Endothelial cell of umbilical vein (primary cell): ENCODE data around the gene SRRM3. TPM values are rescaled to one million over a fixed set of nuclear protein-coding genes. Genes with fewer than 3 reads are reported as not detected.

ENCODE experiments used
- BruUV-seq: library from RNA; stranded (reverse); fragments of 400-500 nt; replicated peaks from 2 replicates; lab custom pipeline; 2021; lab: Mats Ljungman, UMichigan
- CTCF ChIA-PET: fragments of 300-600, 350-600 bp; sonication (Branson Sonifier 250); formaldehyde crosslinking; loops from one replicate; lab custom pipeline; 2021; ENCODE audit warnings: antibody characterized with exemption, inconsistent platforms; lab: Charles Lee
- POLR2A ChIA-PET: fragments of 300-600, 350-600 bp; sonication (Branson Sonifier 250); formaldehyde crosslinking; loops from one replicate; lab custom pipeline; 2021; ENCODE audit warnings: antibody characterized with exemption, inconsistent platforms; lab: Charles Lee
- DNase-seq: peaks from one replicate; pipeline ENCODE4 v3.0.0-alpha.2; 2011; ENCODE audit warnings: low read depth, low spot score
- FAIRE-seq: peaks from 2 replicates; lab custom pipeline; 2011; peaks lifted over from hg19 to GRCh38; lab: Jason Lieb, UNC
- H2AFZ ChIP-seq: 2 replicates; pipeline ENCODE4 v1.6.0; 2012; ENCODE audit warnings: low read depth, low read length, control low read depth, inconsistent platforms
- H3K27ac ChIP-seq: 2 replicates; pipeline ENCODE4 v1.5.1; 2011; ENCODE audit warnings: low read depth, mild to moderate bottlenecking, control low read depth, low read length, moderate library complexity; ENCODE audit not compliant: insufficient read depth
- H3K27me3 ChIP-seq, 2 experiments: 2 replicates each; pipeline versions ENCODE4 v1.6.0 to v1.6.1; 2011; ENCODE audit warnings: low read length in 2 of 2, mixed read lengths in 1 of 2; ENCODE audit not compliant: control insufficient read depth in 2 of 2, insufficient read depth in 2 of 2
- H3K36me3 ChIP-seq, 2 experiments: 2 replicates in 1 of 2; 3 replicates in 1 of 2; pipeline ENCODE4 v1.5.1; 2011; ENCODE audit warnings: low read length in 2 of 2, mild to moderate bottlenecking in 1 of 2, moderate library complexity in 1 of 2; ENCODE audit not compliant: control insufficient read depth in 2 of 2, insufficient read depth in 2 of 2; ENCODE audit errors: extremely low read depth in 1 of 2
- H3K4me1 ChIP-seq: 3 replicates; pipeline ENCODE4 v1.5.1; 2011; ENCODE audit warnings: mild to moderate bottlenecking, low read length; ENCODE audit not compliant: control insufficient read depth, insufficient read depth; ENCODE audit errors: extremely low read depth
- H3K4me2 ChIP-seq: 2 replicates; pipeline ENCODE4 v1.6.1; 2011; ENCODE audit warnings: low read length, control low read depth, mixed read lengths; ENCODE audit not compliant: insufficient read depth
- H3K4me3 ChIP-seq, 3 experiments: fragments of 200-600 bp in 1 of 3; sonication (generic), shearing (Covaris generic) in 1 of 3; replicated peaks in 1 of 3; 2 replicates each; pipeline ENCODE4 v1.5.1; 2011 to 2016; ENCODE audit warnings: control low read depth in 3 of 3, low read length in 3 of 3, mild to moderate bottlenecking in 2 of 3, inconsistent platforms in 1 of 3, low read depth in 1 of 3, moderate library complexity in 1 of 3; ENCODE audit not compliant: insufficient read depth in 1 of 3
- H3K79me2 ChIP-seq: 2 replicates; pipeline ENCODE4 v1.6.0; 2012; ENCODE audit warnings: low read length, inconsistent platforms; ENCODE audit not compliant: control insufficient read depth, insufficient read depth
- H3K9ac ChIP-seq: replicated peaks from 2 replicates; pipeline ENCODE3; 2011; ENCODE audit warnings: low read length, control low read depth; ENCODE audit not compliant: insufficient read depth; ENCODE audit errors: extremely low read depth
- H3K9me1 ChIP-seq: replicated peaks from 3 replicates; pipeline ENCODE4 v1.6.0; 2011; ENCODE audit warnings: mild to moderate bottlenecking, low read length; ENCODE audit not compliant: control insufficient read depth, insufficient read depth; ENCODE audit errors: extremely low read depth
- H3K9me3 ChIP-seq: replicated peaks from 2 replicates; pipeline ENCODE4 v1.5.1; 2012; ENCODE audit warnings: low read length, inconsistent platforms; ENCODE audit not compliant: control insufficient read depth, insufficient read depth
- H4K20me1 ChIP-seq: replicated peaks from 2 replicates; pipeline ENCODE3; 2011; ENCODE audit warnings: mild to moderate bottlenecking, low read length; ENCODE audit not compliant: control insufficient read depth, insufficient read depth; ENCODE audit errors: extremely low read depth
- CTCF ChIP-seq, 2 donors: IDR thresholded peaks; 1 replicate in 1 of 2; 2 replicates in 1 of 2; pipeline ENCODE4 v1.5.1; 2011; ENCODE audit warnings: low read length in 2 of 2, mild to moderate bottlenecking in 2 of 2, moderate library complexity in 2 of 2, control low read depth in 1 of 2, inconsistent platforms in 1 of 2, low read depth in 1 of 2; ENCODE audit not compliant: insufficient read depth in 1 of 2; ENCODE audit errors: extremely low read depth in 1 of 2
- EZH2 ChIP-seq: IDR thresholded peaks from 2 replicates; pipeline ENCODE4 v1.6.1; 2012; ENCODE audit warnings: borderline replicate concordance, low read depth, mild to moderate bottlenecking, moderate library complexity, low read length, inconsistent platforms; ENCODE audit not compliant: severe bottlenecking
- FOS ChIP-seq: IDR thresholded peaks from 2 replicates; pipeline ENCODE4 v1.6.1; 2011; ENCODE audit warnings: mild to moderate bottlenecking, low read length, moderate library complexity, borderline replicate concordance; ENCODE audit not compliant: insufficient read depth
- GATA2 ChIP-seq: IDR thresholded peaks from 2 replicates; pipeline ENCODE4 v1.7.0; 2011; ENCODE audit warnings: low read depth, mild to moderate bottlenecking, moderate library complexity, mixed read lengths, low read length; ENCODE audit not compliant: insufficient read length, insufficient read depth
- JUN ChIP-seq: IDR thresholded peaks from 2 replicates; pipeline ENCODE4 v1.6.1; 2011; ENCODE audit warnings: borderline replicate concordance, low read depth; ENCODE audit not compliant: insufficient read length, insufficient read depth
- MAX ChIP-seq: IDR thresholded peaks from 2 replicates; pipeline ENCODE4 v1.6.1; 2011; ENCODE audit not compliant: insufficient read depth, insufficient read length
- MYC ChIP-seq: IDR thresholded peaks from one replicate; pipeline ENCODE4 v1.6.1; 2011; ENCODE audit warnings: mild to moderate bottlenecking, low read depth, low read length
- POLR2A ChIP-seq: IDR thresholded peaks from 2 replicates; pipeline ENCODE4 v1.6.1; 2012; ENCODE audit warnings: low read depth, mild to moderate bottlenecking, control low read depth, low read length
- POLR2AphosphoS5 ChIP-seq: IDR thresholded peaks from 2 replicates; pipeline ENCODE4 v1.6.1; 2012; ENCODE audit warnings: low read depth, mild to moderate bottlenecking, control low read depth, low read length, moderate library complexity; ENCODE audit not compliant: insufficient read depth
- dilution Hi-C: fragments of 300-500 bp; cut with MboI; formaldehyde crosslinking; loops from one replicate; pipeline ENCODE4 v1.15.0; 2019; ENCODE audit warnings: low sequenced_read_pairs; ENCODE audit not compliant: extremely low pct_ligation_motif_present
- intact Hi-C: fragments of 100-400 bp; cut with micrococcal nuclease; formaldehyde crosslinking; loops from one replicate; pipeline ENCODE4 v1.10.0; 2022
- polyA plus RNA-seq, 4 experiments: library from polyadenylated mRNA; depleted of rRNA in 3 of 4; stranded (reverse) in 3 of 4; unstranded in 1 of 4; fragments of >200 nt; gene quantifications; 2 replicates each; pipeline versions ENCODE4 v1.2.1 to v1.2.3, GENCODE V29; 2011 to 2012; ENCODE audit warnings: missing spikeins in 1 of 4
- total RNA-seq: library from RNA; stranded (reverse); gene quantifications from 2 replicates; pipeline ENCODE4 v1.2.3, GENCODE V29; 2021

Gene SRRM3
- total and polyA plus RNA-seq, 2 donors (not counting 3 experiments of a cell fraction or from before 2014, with no cell fraction given): 4.4 to 5.4 TPM

- no TSS peak for BruUV-seq
- ChIA-PET POLR2A (no interaction called here), CTCF (interaction anchor here (1.4 kb wide), 1 partner anchor 42 kb away, joined by 5 read pairs; no protein-coding TSS in a partner anchor)
- TF ChIP-seq POLR2AphosphoS5 (no peak), MYC (no peak), MAX (no peak), EZH2 (no peak), CTCF (IDR thresholded peaks at IDR 0.05; ENCODE audit: extremely low read depth in 1 of 2, insufficient read depth in 1 of 2, low read depth in 1 of 2, low read length in 2 of 2) (no peak), POLR2A (no peak), GATA2 (no peak), FOS (no peak), JUN (no peak)
- Histone ChIP-seq H3K4me2 (no peak overlapping the region), H3K4me3 (no peak overlapping the region), H2AFZ (no peak overlapping the region), H3K27ac (no peak overlapping the region), H4K20me1 (no peaks in the 10 kb centered on the region), H3K36me3 (no peaks in the 10 kb centered on the region), H3K4me1 (no peaks in the 10 kb centered on the region), H3K9ac (no peak overlapping the region), H3K27me3 (peaks cover 4 to 8% of the 10 kb centered on the region in 2 experiments), H3K9me1 (no peaks in the 10 kb centered on the region), H3K9me3 (no peaks in the 10 kb centered on the region), H3K79me2 (no peaks in the 10 kb centered on the region)
- dilution Hi-C loops: no loop called here
- DNase-seq (no peak), FAIRE-seq (no peak)
- intact Hi-C loops: no loop called here
Measured at GRCh38 chr7:76220185-76221057, 18.7 kb downstream of the SRRM3 start.
